HG02610 (cell line): ENCODE data around the gene NLRP5.
"Not testable (repeated sequence)": the region's sequence is repeated elsewhere in the genome, so short reads cannot be mapped to it uniquely, and the experiment has no call there.

Experiments
- ATAC-seq: cut with Tn5 transposase; IDR thresholded peaks from one replicate; pipeline ENCODE4 v1.9.1; 2021; ENCODE audit warnings: mild to moderate bottlenecking, moderate library complexity; ENCODE audit not compliant: unreplicated experiment

The NLRP5 gene

DNA sequence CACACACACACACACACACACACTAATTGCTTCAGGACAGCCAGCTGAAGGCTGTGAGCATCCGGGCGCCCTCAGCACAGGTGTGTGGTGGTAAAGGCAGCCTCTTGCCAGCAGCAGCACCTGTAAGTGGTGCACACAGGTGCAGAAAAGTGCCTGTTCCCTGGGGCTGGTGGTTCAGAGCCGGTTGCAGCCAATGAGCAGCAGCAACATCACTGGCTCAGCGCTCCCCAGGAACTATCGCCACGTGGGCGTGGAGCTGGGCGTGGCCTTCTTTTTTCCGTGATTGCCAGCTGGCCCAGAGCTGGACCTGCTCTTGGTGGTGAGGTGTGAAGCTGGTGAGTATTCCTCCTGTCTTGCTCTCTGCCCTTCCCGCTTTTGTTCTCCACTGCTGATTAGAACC is at the start of gene NLRP5:
TSS of gene NLRP5 (plus strand) at position 289 of the 400 bp plus-strand sequence.
- ATAC-seq: no peak

DNA sequence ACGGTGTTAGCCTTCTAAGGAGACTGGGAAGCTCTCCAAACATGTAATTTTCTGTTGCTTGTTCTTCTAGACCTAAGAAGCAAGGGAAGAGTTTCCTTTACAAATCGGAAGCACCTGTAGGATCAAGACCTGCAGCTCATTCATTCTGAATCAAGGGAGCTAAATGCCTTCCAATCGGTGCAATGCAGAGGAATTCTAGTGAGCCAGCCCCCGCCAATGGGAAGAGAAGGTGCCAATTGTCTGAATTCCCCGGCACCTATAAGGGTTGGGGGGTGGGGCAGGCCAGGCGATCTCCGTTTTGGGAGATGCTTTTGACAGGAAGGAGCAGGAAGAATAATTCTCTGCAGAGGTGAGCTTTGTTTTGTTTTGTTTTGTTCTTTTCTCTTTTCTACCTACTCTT is 47.4 kb upstream of the NLRP5 start:
- no peak for ATAC-seq

DNA sequence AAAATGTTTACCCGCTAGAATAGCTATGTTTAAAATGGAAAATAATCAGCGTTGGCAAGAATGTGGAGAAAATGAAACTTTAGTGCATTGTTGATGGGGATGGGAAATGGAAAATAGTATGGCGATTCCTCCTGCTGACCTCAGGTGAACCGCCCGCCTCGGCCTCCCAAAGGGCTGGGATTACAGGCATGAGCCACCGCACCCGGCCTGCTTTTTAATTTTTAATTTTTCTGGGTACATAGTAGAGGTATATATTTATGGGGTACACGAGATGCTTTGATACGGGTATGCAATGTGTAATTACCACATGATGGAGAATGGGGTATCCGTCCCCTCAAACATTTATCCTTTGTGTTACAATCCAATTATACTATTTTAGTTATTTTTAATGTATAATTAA is 46.3 kb upstream of the NLRP5 start:
- ATAC-seq: no peak

DNA sequence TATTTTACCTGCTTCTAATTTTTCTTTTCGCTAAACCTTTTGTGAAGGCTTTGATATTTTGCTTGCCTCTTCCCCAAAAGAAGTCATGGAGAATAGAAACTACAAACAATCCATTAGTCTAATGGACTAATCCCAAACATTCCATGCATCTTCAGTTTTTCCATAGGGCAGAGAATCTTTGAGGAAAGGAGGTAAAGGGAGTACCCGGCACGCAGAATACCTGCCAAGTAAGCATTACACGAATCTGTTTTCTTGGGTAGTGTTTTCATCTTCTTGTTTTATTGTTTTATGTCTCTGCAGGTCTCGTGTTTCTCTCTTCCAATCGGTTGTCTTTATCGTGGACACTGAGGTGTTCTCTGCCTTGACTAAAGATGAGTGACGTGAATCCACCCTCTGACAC is 39.0 kb upstream of the NLRP5 start, which contains the start of gene NLRP8:
TSS of gene NLRP8 (plus strand) at position 301 of the 400 bp plus-strand sequence.
- no peak for ATAC-seq

DNA sequence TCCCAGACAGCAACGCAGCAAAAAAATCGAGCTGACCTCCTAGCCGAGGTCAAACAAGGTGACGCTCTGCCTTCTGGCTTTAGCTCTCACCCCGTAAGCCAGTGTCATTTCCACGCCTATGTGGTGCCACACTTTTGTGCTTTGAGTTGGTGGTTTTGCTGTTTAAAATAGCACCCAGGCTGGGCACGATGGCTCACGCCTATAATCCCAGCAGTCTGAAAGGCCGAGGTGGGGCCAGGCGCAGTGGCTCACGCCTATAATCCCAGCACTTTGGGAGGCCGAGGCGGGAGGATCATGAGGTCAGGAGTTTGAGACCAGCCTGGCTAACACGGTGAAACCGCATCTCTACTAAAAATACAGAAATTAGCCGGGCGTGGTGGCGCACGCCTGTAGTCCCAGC is 36.0 kb upstream of the NLRP5 start:
- not testable (repeated sequence) for ATAC-seq

DNA sequence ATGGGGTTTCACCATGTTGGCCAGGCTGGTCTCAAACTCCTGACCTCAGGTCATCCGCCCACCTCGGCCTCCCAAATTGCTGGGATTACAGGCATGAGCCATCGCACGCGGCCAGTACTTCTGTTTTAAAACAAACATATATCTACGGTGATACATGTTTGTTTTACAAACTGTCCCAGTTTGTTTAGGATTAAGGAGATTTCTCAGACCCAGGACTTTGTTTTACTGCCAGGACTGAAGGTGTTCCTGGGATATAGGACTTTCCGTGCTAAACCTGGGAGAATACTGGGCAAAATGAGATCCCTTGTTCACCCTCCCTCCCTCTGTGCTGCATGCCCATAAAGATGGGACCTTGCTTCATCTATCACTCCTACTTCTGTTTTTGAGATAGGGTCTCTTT is 30.1 kb upstream of the NLRP5 start:
- ATAC-seq: no peak

DNA sequence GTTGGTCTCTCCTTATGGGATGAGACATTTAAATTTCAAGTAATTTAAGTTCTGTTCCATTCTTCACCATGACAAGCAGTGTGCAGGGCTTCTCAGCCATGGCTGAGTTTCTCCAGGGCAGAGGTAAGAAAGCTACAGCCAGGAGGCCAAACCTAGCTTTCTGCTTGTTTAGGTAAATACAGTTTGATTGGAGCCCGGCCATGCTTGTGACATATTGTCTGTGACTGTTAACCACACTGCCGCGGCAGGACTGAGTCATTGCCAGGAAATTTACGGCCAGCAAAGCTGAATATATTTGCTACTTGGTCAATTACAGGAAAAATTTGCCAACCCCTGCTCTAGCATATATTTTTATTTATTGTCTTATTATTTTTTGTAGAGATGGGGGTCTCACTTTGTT is 28.2 kb upstream of the NLRP5 start:
- ATAC-seq: no peak

DNA sequence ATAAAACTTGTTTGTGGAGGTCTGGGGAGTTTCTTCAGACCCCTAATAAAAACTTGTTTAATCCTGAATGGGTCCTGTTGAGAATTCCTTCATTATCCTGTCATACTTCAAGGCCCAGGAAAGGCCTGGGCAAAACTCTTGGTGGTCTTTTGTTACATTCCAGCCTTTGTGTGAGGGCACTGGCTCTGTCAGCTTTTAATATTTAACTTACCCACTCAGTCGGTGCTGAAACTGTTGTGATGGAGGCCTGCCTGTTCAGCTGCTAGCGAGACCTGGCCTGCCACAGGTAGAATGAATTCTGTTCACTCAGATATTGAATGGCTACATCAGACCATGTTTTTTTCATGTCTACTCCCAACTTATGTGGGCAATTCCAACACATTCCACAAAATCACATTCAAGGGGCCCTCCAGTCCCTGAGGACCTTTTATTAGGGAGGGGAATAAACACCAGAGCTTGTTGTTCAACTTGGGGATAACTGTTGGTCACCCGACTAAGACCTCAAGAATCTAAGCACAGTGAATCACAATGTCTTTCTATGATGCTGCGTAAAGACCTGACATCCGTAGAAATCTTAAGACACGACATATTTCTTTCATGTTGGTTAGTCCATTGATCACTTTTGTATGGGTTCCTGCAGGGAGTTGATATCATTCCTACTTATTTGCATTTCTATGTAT is 26.4 kb upstream of the NLRP5 start:
- ATAC-seq: no peak

DNA sequence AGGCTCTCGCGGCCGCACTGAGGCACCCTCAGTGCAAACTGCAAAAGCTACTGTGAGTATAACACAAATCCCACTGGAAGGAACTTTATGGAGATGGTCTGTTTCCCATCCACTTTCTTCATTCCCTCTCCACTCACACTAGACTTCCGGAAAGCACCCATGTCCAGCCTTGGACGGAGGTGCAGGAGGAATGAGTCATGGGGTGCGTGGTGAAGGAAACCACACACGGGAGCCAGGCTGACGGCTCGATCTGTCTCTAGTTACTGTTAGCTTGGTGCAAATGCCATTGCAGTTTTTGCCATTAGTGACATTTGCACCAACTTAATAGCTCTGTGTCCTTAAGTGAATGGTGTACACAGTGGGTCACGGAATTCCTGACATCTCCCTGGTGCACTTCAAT is 24.4 kb upstream of the NLRP5 start:
- no peak for ATAC-seq

DNA sequence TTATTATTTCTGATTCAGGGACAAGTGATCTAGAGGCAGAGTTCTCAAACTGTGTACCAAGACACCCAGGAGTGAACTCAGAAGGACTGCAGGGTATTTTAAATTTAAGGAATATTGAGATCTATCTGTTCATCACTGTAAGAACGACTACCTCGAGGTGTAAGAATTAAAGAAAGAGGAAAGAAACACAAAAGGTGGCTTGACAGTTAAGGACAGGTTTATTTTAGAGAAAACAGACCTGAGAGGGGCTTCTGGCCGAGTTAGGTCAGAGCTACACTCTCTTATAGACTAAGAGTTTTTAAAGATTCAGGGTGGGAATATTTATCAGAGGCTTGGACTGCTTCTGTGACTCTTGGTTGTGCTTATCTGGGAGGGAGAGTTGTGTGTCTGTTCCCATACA is 12.6 kb upstream of the NLRP5 start:
- no peak for ATAC-seq

DNA sequence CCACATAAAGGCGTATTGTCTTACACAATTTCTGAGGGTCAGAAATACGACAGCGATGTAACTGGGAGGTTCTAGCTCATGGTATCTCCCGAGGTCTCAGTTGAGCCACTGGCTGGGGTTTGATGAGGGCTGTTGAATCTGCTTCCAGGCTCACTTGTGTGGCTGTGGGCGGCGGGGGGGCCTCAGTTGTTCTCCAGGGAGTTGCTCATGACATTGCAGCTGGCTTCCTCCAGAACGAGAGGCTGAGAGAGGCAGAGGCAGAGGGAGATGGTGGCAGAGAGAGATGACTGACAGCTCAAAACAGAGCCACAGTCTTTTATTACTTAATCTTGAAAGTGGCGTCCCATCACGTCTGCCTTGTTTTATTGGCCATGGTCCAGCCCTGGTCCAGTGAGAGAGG is 6.2 kb upstream of the NLRP5 start:
- ATAC-seq: no peak

DNA sequence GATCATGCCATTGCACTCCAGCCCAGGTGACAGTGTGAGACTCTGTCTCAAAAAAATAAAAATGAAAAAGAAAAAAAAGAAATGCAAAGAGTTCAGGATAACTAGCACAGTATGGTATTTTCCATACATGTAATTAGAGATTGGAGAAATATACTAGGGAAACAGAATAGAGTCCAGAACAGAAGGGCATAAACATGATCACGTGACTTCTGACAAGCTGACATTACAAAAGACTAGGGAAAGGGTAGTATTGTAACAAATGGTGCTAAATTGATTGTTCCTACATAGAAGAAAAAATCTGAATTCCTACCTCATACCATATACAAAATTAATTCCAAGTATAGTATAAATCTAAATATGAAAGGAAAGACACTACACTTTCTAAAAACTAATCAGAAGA is 1.3 kb upstream of the NLRP5 start:
- ATAC-seq: no peak

DNA sequence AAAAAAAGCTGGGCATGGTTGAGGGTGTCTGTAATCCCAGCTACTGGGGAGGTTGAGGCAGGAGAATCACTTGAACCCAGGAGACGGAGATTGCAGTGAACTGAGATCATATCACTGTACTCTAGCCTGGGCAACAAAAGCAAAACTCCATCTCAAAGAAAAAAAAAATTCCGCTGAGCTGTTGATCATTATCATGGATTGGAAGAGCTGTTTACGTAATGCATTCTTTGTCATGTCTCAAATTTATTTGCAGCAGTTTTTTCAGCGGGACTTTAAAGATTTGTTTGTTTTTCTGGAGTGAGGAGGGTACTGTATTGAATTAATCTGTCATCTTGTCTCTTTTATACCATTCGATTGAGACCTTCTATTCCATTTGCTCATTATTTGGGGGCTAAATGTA is 4.3 kb downstream of the NLRP5 start:
- no peak for ATAC-seq

DNA sequence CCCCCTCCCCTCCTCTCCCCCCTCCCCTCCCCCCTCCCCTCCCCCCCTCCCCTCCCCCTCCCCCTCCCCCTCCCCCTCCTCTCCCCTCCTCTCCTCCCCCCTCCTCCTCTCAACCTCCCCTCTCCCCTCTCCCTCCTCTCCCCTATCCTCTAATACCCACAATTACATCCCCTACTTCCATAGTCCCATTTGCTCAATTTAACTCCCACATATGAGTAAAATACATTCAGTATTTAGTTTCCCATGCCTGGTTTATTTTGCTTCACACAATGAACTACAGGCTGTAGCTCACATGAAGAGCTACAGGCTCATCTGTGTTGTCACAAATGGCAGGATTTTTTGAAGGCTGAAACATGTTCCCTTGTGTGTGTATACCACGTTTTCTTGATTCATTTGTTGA is 6.9 kb downstream of the NLRP5 start:
- ATAC-seq: no peak

DNA sequence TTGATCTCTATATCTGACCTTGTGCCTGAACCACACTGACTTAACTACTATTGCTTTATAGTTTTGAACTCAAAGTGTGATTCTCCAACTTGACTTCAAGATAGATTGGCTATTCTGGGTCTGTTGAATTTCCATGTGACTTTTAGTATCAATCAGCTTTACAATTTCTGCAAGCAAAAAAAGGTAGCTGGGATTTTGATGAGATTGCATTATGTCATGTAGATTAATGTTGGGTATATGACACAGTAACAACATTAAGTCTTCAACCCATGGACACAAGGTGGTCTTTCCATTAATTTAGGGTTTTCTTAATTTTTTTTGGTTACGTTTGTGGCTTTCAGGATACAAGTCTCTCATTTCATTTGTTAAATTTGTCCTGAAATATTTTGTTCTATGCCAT is 28.2 kb downstream of the NLRP5 start:
- no peak for ATAC-seq

DNA sequence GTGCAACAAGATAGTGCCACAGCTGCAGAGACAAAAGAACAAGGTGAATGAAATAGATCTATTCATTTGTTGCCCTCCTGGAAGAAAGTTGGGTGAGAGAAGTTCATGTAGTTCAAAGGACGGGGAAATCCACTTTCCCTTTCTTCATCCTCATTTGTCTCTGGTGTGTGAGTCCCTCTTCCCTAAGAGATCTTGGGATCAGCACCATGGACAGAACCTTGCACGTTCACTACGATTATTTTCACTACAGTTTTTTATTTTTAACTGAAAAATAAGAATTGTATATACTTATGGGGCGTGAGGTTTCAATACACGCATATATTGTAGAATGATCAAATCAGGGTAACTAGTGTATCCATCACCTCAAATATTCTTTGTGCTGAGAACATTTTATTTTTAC is 29.2 kb downstream of the NLRP5 start:
- no peak for ATAC-seq

DNA sequence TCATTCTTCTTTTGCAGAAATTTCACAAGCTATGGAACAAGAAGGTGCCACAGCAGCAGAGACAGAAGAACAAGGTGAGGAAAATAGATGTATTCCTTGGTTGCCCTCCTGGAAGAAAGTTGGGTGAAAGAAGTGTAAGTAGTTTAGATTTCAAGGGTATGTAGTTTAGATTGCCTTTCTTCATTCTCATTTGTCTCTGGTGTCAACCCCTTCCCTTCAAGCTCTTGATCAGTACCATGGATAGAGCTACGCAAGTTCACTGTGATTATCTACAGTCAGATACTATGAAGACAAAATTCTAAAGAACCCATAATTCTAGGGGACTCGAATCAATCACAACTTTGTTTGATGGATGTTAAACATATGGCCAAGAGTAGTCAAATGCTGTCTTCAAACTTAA is 32.8 kb downstream of the NLRP5 start:
- not testable (repeated sequence) for ATAC-seq

DNA sequence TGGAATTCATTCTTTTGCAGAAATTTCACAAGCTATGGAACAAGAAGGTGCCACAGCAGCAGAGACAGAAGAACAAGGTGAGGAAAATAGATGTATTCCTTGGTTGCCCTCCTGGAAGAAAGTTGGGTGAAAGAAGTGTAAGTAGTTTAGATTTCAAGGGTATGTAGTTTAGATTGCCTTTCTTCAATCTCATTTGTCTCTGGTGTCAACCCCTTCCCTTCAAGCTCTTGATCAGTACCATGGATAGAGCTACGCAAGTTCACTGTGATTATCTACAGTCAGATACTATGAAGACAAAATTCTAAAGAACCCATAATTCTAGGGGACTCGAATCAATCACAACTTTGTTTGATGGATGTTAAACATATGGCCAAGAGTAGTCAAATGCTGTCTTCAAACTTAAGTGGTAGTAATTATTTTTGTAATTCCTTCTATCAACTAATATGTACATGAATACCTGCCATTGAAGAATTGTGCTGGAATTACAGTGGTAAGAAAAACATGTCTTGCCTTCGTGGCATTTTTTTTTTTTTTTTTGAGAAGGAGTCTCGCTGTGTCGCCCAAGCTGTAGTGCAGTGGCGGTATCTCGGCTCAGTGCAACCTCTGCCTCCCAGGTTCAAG is 33.9 kb downstream of the NLRP5 start:
- ATAC-seq: not testable (repeated sequence)

DNA sequence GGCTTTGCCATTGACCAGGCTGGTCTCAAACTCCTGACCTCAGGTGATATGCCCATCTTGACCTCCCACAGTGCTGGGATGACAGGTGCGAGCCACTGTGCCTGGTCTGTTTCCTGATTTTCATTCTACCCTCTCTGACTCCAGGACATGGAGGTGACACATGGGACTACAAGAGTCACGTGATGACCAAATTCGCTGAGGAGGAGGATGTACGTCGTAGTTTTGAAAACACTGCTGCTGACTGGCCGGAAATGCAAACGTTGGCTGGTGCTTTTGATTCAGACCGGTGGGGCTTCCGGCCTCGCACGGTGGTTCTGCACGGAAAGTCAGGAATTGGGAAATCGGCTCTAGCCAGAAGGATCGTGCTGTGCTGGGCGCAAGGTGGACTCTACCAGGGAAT is 40.2 kb downstream of the NLRP5 start:
- no peak for ATAC-seq

DNA sequence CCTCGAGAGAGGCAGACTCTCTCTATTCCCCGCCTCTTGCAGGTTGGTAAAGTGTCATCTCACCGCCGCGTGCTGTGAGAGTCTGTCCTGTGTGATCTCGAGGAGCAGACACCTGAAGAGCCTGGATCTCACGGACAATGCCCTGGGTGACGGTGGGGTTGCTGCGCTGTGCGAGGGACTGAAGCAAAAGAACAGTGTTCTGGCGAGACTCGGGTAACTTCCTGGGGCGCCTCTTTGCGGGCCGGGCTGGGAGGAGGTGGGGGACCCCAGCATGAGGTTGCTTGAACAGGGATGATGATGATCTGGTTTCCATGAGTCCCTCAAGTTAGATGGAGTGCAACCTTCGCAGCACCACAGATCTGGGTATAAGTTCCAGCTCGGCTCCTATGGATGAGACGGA is 67.0 kb downstream of the NLRP5 start:
- ATAC-seq: no peak

DNA sequence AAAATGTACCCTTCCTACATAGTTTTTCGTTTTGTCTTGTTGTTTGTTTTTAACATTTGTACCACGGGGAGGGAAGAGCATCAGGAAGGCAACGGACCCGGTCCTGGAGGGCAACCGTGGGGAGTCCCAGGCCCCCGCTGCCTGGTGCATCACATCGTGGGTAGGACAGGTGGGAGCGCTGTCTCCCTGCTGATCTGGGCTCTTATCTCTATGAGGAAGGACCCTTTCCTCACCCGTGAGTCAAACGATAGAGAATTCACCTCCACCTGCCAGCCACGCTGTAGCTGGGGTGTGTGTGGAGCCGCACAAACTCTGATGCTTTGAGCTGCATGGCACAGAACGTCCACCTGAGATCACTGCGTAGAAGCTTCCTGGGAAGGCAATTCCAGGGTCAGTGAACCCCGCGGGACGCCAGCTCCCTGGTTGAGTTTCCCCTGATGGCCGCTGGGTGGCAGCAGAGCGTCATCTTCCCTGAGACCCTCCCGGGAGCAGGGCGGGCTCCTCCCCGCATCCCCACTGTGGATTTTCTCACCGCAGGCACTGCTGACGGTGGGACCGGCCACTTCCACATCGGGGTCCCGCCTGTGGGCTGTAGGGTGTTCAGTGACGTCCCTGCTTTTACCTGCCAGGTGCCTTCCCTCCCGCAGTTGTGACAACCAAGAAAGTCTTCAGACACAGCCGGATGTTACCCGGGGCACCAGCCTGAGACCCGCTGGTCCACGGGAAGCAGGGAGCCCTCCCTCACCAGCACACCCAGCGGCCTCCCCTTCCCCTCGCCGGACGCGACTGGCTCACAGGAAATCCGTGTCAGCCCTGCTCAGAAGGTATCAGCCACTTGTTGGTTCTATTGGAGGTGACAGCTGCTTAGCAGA is 79.8 kb downstream of the NLRP5 start:
- no peak for ATAC-seq

DNA sequence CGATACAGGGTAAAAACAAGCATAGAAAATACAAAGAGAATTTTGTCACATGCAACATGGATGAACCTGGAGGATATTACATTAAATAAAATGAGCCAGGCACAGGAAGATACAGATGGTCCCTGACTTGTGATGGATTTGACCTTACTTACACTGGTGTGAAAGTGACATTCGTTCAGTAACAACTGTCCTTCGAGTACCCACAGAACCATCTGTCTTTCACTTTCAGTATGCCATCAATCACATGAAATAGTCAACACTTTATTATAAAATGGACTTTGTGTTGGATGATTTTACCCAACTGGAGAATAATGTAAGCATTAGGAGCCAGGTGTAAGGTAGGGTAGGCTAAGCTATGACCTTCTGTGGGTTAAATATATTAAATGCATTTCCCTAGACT is 83.1 kb downstream of the NLRP5 start:
- ATAC-seq: no peak
